Body of pancreas (tissue), 4 donors: ENCODE data around the gene HSPBAP1.

Experiments used
- CTCF ChIP-seq, 7 experiments: fragments of 450-650 bp in 4 of 7; fragments of 200-600 bp in 3 of 7; sonication (generic) in 3 of 7; IDR thresholded peaks; one replicate each; pipeline ENCODE4 v1.5.1; 2016 to 2019; ENCODE audit warnings: antibody characterized with exemption in 7 of 7
- POLR2A ChIP-seq, 3 donors: fragments of 450-650 bp; IDR thresholded peaks; one replicate each; pipeline ENCODE4 v1.6.1; 2016; ENCODE audit warnings: antibody characterized with exemption in 3 of 3, mild to moderate bottlenecking in 2 of 3

- TF ChIP-seq CTCF (IDR thresholded peaks at IDR 0.05) (no peak), POLR2A (IDR thresholded peaks at IDR 0.05) (no peak)
Observed at GRCh38 chr3:122800706-122801237, 7.1 kb upstream of the HSPBAP1 start.
